ENCODE measurements around the gene MACROD2. TPM values are rescaled to one million over a fixed set of nuclear protein-coding genes. Genes with fewer than 3 reads are reported as not detected.

The MACROD2 gene
- total and polyA plus RNA-seq, 4 donors, result 13.0 to 67.1 (median 20.7) TPM

DNA sequence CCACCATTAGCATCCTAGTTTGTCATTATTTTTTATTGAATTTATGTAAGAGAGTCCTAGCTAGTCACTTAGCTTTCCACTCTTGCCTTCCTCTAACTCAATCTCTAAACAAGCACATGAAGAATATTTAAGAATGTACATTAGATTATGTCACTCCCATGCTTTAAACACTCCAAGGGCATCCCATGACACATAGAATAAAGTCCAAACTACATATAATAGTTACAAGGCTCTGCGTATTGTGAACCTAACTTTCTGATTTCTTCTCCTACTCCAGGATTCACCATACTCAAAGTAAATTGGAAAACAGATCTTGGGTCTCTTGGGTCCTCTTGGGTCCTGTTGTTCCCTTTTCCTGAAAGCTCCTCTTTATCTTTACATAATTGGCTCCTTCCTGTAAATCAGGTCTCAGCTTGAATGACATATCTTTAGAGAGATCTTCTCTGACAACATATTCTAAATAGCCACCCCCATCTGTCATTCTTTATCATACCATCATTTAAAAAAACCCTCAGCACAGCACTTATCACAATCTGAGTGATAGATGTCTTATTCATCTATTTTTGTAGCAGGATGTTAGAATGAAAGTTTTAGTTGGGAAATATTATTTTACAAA lies 1384.5 kb downstream of the MACROD2 start:
- no peak for ATAC-seq (ENCODE audit: insufficient read depth, low FRiP score)
- Histone ChIP-seq H3K4me3 (no peak overlapping the region), H3K9ac (ENCODE audit: insufficient read depth in 1 of 2, low read length in 2 of 2) (no peak overlapping the region), H3K27ac (ENCODE audit: low read depth in 1 of 2, low read length in 1 of 2) (no peak overlapping the region), H3K4me1 (ENCODE audit: control insufficient read depth in 5 of 5, insufficient read depth in 5 of 5, low read length in 5 of 5) (no peaks in the 10 kb centered on the region), H3K36me3 (ENCODE audit: control insufficient read depth in 4 of 4, insufficient read depth in 4 of 4, low read length in 4 of 4) (no peaks in the 10 kb centered on the region), H3K9me3 (ENCODE audit: control insufficient read depth in 4 of 4, insufficient read depth in 3 of 4, low read length in 3 of 4) (no peaks in the 10 kb centered on the region), H3K27me3 (ENCODE audit: control insufficient read depth in 3 of 3, insufficient read depth in 3 of 3, low read length in 2 of 3) (no peaks in the 10 kb centered on the region)
- 94 to 97% methylated on average over 1 of the region's 1 CpG for WGBS, 2 donors
- DNase-seq, result no peak
- TF ChIP-seq, protein P1, sequence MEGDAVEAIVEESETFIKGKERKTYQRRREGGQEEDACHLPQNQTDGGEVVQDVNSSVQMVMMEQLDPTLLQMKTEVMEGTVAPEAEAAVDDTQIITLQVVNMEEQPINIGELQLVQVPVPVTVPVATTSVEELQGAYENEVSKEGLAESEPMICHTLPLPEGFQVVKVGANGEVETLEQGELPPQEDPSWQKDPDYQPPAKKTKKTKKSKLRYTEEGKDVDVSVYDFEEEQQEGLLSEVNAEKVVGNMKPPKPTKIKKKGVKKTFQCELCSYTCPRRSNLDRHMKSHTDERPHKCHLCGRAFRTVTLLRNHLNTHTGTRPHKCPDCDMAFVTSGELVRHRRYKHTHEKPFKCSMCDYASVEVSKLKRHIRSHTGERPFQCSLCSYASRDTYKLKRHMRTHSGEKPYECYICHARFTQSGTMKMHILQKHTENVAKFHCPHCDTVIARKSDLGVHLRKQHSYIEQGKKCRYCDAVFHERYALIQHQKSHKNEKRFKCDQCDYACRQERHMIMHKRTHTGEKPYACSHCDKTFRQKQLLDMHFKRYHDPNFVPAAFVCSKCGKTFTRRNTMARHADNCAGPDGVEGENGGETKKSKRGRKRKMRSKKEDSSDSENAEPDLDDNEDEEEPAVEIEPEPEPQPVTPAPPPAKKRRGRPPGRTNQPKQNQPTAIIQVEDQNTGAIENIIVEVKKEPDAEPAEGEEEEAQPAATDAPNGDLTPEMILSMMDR (IDR thresholded peaks at IDR 0.05; ENCODE audit: control extremely low read depth, extremely low read depth), result no peak

DNA sequence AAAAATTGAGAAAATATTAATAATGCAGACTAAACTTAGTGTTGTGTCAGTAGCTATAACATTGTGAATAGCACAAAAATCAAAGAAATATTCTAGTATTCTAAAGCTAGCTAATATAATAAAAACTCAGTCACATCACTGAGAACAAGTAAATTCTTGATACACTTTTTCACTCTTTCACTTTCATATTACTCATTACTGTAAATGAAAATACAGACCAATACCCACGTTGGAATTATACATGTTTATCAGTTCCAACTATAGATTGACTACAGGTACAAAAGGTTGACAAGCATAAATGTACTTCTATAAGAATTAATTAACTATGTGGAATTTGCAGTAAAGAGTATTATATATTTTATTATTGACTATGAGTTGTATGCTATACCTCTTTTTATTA lies 1385.5 kb downstream of the MACROD2 start:
- Histone ChIP-seq H3K4me3 (no peak overlapping the region), H3K27me3 (ENCODE audit: control insufficient read depth in 3 of 3, insufficient read depth in 3 of 3, low read length in 2 of 3) (no peaks in the 10 kb centered on the region), H3K9me3 (ENCODE audit: control insufficient read depth in 4 of 4, insufficient read depth in 3 of 4, low read length in 3 of 4) (no peaks in the 10 kb centered on the region), H3K27ac (ENCODE audit: low read depth in 1 of 2, low read length in 1 of 2) (no peak overlapping the region), H3K9ac (ENCODE audit: insufficient read depth in 1 of 2, low read length in 2 of 2) (no peak overlapping the region), H3K36me3 (ENCODE audit: control insufficient read depth in 4 of 4, insufficient read depth in 4 of 4, low read length in 4 of 4) (no peaks in the 10 kb centered on the region), H3K4me1 (ENCODE audit: control insufficient read depth in 5 of 5, insufficient read depth in 5 of 5, low read length in 5 of 5) (no peaks in the 10 kb centered on the region)
- WGBS, 2 donors, result 83 to 92% methylated on average over 1 of the region's 1 CpG
- DNase-seq (no peak), ATAC-seq (ENCODE audit: insufficient read depth, low FRiP score) (no peak)
- TF ChIP-seq, protein P1 (IDR thresholded peaks at IDR 0.05; ENCODE audit: control extremely low read depth, extremely low read depth), result no peak

DNA sequence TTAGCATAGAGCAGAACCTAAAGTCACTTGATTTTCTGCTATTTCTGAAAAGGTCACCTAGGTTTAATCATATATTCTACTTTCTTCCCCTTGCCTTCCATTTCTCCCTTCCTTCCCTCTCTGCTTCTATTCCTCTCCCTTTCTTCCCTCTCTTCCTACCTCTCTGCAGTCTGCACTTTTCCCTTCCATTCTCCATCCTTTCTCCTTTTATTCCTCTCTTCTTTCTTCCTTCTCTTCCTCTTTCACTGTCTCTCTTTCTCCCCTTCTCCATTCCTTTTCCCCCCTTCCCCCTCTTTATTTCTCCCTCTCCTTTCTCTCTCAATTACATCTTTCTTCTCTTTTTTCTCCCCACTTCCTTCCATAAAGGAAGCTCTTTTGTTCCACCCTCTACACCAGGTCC lies 1391.9 kb downstream of the MACROD2 start:
- Histone ChIP-seq H3K9me3 (ENCODE audit: control insufficient read depth in 4 of 4, insufficient read depth in 3 of 4, low read length in 3 of 4) (no peaks in the 10 kb centered on the region), H3K4me3 (no peak overlapping the region), H3K27ac (ENCODE audit: low read depth in 1 of 2, low read length in 1 of 2) (no peak overlapping the region), H3K27me3 (ENCODE audit: control insufficient read depth in 3 of 3, insufficient read depth in 3 of 3, low read length in 2 of 3) (no peaks in the 10 kb centered on the region), H3K9ac (ENCODE audit: insufficient read depth in 1 of 2, low read length in 2 of 2) (no peak overlapping the region), H3K4me1 (ENCODE audit: control insufficient read depth in 5 of 5, insufficient read depth in 5 of 5, low read length in 5 of 5) (no peaks in the 10 kb centered on the region), H3K36me3 (ENCODE audit: control insufficient read depth in 4 of 4, insufficient read depth in 4 of 4, low read length in 4 of 4) (no peaks in the 10 kb centered on the region)
- ATAC-seq (ENCODE audit: insufficient read depth, low FRiP score) (no peak), DNase-seq (no peak)
- TF ChIP-seq, protein P1 (IDR thresholded peaks at IDR 0.05; ENCODE audit: control extremely low read depth, extremely low read depth), result no peak

DNA sequence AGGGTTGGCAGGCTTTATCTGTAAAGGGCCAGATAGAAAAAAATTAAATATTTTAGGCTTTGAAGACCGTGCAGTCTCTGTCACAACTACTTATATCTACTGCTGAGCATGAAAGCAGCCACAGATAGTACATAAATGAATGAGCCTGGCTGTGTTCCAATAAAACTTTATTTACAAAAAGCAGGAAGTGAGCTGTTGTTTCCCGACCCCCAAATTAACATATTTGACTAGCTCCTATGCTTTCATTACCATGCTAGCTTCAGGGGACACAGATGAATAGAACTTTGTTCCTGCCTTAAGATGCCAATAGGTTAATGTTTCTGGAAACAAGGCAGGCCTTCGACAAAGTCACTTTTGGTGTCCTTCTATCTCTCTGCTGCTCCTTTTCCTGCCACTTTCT lies 1400.1 kb downstream of the MACROD2 start:
- 67 to 69% methylated on average over 3 of the region's 3 CpGs for WGBS, 2 donors
- no peak for ATAC-seq (ENCODE audit: insufficient read depth, low FRiP score)
- H3K36me3 ChIP-seq (ENCODE audit: control insufficient read depth in 4 of 4, insufficient read depth in 4 of 4, low read length in 4 of 4), result no peaks in the 10 kb centered on the region
- no peak overlapping the region for H3K27ac ChIP-seq (ENCODE audit: low read depth in 1 of 2, low read length in 1 of 2)
- no peak overlapping the region for H3K9ac ChIP-seq (ENCODE audit: insufficient read depth in 1 of 2, low read length in 2 of 2)
- H3K9me3 ChIP-seq (ENCODE audit: control insufficient read depth in 4 of 4, insufficient read depth in 3 of 4, low read length in 3 of 4), result no peaks in the 10 kb centered on the region
- no peak for DNase-seq
- no peak overlapping the region for H3K4me3 ChIP-seq
- TF ChIP-seq, protein P1 (IDR thresholded peaks at IDR 0.05; ENCODE audit: control extremely low read depth, extremely low read depth), result no peak
- no peaks in the 10 kb centered on the region for H3K4me1 ChIP-seq (ENCODE audit: control insufficient read depth in 5 of 5, insufficient read depth in 5 of 5, low read length in 5 of 5)
- no peaks in the 10 kb centered on the region for H3K27me3 ChIP-seq (ENCODE audit: control insufficient read depth in 3 of 3, insufficient read depth in 3 of 3, low read length in 2 of 3)

Measured in lung (tissue), 12 donors.